DMS53 treated with DMSO at 0.1 percent for 48 hours (cell line): ENCODE results near the gene PIP5K1A.

ENCODE experiments used
- DNase-seq: peaks from one replicate; lab custom pipeline; 2025; ENCODE audit not compliant: unreplicated experiment; lab: John Stamatoyannopoulos, UW

The PIP5K1A gene

GRCh38 chr1:151288502-151288901 lies 90.2 kb downstream of the PIP5K1A start:
- DNase-seq = no peak

GRCh38 chr1:151289080-151289935 lies 91.0 kb downstream of the PIP5K1A start:
- DNase-seq = no peak

- no peak for DNase-seq
Measured at GRCh38 chr1:151289991-151290708, 91.8 kb downstream of the PIP5K1A start.

- DNase-seq = no peak
Measured at GRCh38 chr1:151290709-151291303, 92.5 kb downstream of the PIP5K1A start.

- DNase-seq = no peak
Measured at GRCh38 chr1:151292207-151293030, 94.1 kb downstream of the PIP5K1A start.

GRCh38 chr1:151293093-151293492 lies 94.7 kb downstream of the PIP5K1A start:
- DNase-seq = no peak

GRCh38 chr1:151294742-151295462 lies 96.5 kb downstream of the PIP5K1A start:
- DNase-seq = no peak
